IMR-90 (cell line): Measurements from ENCODE around the gene PPP1R9B. TPM values are rescaled to one million over a fixed set of nuclear protein-coding genes. Genes with fewer than 3 reads are reported as not detected.

Source experiments
- ATAC-seq: fragments of 200-7000 bp; cut with Tn5 transposase; 2 replicates; pipeline ENCODE4 v1.9.1; 2020; ENCODE audit warnings: low read depth, mild to moderate bottlenecking, moderate library complexity
- BruUV-seq: library from RNA; stranded (reverse); fragments of 400-500 nt; replicated peaks from 2 replicates; lab custom pipeline; 2021; lab: Mats Ljungman, UMichigan
- CTCF ChIA-PET: fragments of 300-600 bp; formaldehyde crosslinking; extraction: SDS; loops from one replicate; lab custom pipeline; 2021; ENCODE audit warnings: antibody characterized with exemption; lab: Yijun Ruan, JAX
- POLR2A ChIA-PET: fragments of 300-600 bp; sonication (Branson Sonifier 250); formaldehyde crosslinking; loops from one replicate; lab custom pipeline; 2022; ENCODE audit warnings: antibody characterized with exemption; ENCODE audit not compliant: unreplicated experiment; lab: Charles Lee
- DNase-seq: peaks from one replicate; pipeline ENCODE4 v3.0.0; 2013
- H2AFZ ChIP-seq: replicated peaks from 2 replicates; pipeline ENCODE3; 2013; ENCODE audit warnings: low read length, mild to moderate bottlenecking; ENCODE audit not compliant: poor library complexity
- H2AK5ac ChIP-seq: 2 replicates; pipeline ENCODE4 v1.6.1; 2013; ENCODE audit warnings: low read depth, low read length, inconsistent platforms
- H2AK9ac ChIP-seq: replicated peaks from 2 replicates; pipeline ENCODE3; 2013; ENCODE audit warnings: mild to moderate bottlenecking, low read depth, low read length, moderate library complexity; ENCODE audit not compliant: poor library complexity
- H2BK120ac ChIP-seq: 2 replicates; pipeline ENCODE4 v1.6.1; 2013; ENCODE audit warnings: low read depth, low read length, inconsistent platforms
- H2BK15ac ChIP-seq: 3 replicates; pipeline ENCODE4 v1.6.1; 2013; ENCODE audit warnings: low read depth, low read length, inconsistent platforms
- H2BK20ac ChIP-seq: 2 replicates; pipeline ENCODE4 v1.6.1; 2013; ENCODE audit warnings: low read depth, mild to moderate bottlenecking, inconsistent platforms, low read length, moderate library complexity
- H2BK5ac ChIP-seq: 2 replicates; pipeline ENCODE4 v1.6.1; 2013; ENCODE audit warnings: mild to moderate bottlenecking, low read depth, low read length, inconsistent platforms; ENCODE audit not compliant: poor library complexity, severe bottlenecking
- H3K14ac ChIP-seq: replicated peaks from 2 replicates; pipeline ENCODE4 v1.6.1; 2013; ENCODE audit warnings: low read depth, low read length, inconsistent platforms
- H3K18ac ChIP-seq: 2 replicates; pipeline ENCODE4 v1.6.1; 2013; ENCODE audit warnings: low read depth, low read length, control low read depth
- H3K23ac ChIP-seq: 2 replicates; pipeline ENCODE4 v1.6.1; 2013; ENCODE audit warnings: low read depth, low read length, inconsistent platforms
- H3K27ac ChIP-seq: 2 replicates; pipeline ENCODE4 v1.5.1; 2013; ENCODE audit warnings: mild to moderate bottlenecking, control low read depth, low read length; ENCODE audit not compliant: insufficient read depth
- H3K27me3 ChIP-seq: 2 replicates; pipeline ENCODE4 v1.6.1; 2013; ENCODE audit warnings: low read length; ENCODE audit not compliant: control insufficient read depth, insufficient read depth
- H3K36me3 ChIP-seq: 2 replicates; pipeline ENCODE4 v1.6.1; 2013; ENCODE audit warnings: low read length, mixed read lengths; ENCODE audit not compliant: control insufficient read depth, insufficient read depth
- H3K4ac ChIP-seq: 2 replicates; pipeline ENCODE4 v1.6.1; 2013; ENCODE audit warnings: low read depth, low read length, inconsistent platforms
- H3K4me1 ChIP-seq: 2 replicates; pipeline ENCODE4 v1.6.1; 2013; ENCODE audit warnings: low read length, mixed read lengths; ENCODE audit not compliant: control insufficient read depth, insufficient read depth
- H3K4me2 ChIP-seq: 2 replicates; pipeline ENCODE4 v1.6.1; 2013; ENCODE audit warnings: low read depth, mild to moderate bottlenecking, control low read depth, low read length, moderate library complexity
- H3K4me3 ChIP-seq: 2 replicates; pipeline ENCODE4 v1.5.1; 2013; ENCODE audit warnings: low read depth, mild to moderate bottlenecking, control low read depth, low read length, moderate library complexity; ENCODE audit not compliant: insufficient read depth
- H3K56ac ChIP-seq: 2 replicates; pipeline ENCODE4 v1.6.1; 2013; ENCODE audit warnings: low read length, inconsistent platforms; ENCODE audit not compliant: insufficient read depth; ENCODE audit errors: extremely low read depth
- H3K79me1 ChIP-seq, 2 experiments: 2 replicates each; pipeline ENCODE4 v1.6.1; 2013; ENCODE audit warnings: low read length in 2 of 2, inconsistent platforms in 1 of 2, low read depth in 1 of 2
- H3K9ac ChIP-seq: 2 replicates; pipeline ENCODE4 v1.6.1; 2013; ENCODE audit warnings: low read depth, low read length, control low read depth
- H3K9me1 ChIP-seq: 2 replicates; pipeline ENCODE4 v1.6.1; 2013; ENCODE audit warnings: low read length, inconsistent platforms; ENCODE audit not compliant: insufficient read depth
- H3K9me3 ChIP-seq: 2 replicates; pipeline ENCODE4 v1.6.1; 2013; ENCODE audit warnings: low read length; ENCODE audit not compliant: control insufficient read depth, insufficient read depth
- H4K20me1 ChIP-seq: 2 replicates; pipeline ENCODE4 v1.6.1; 2013; ENCODE audit warnings: low read length, inconsistent platforms; ENCODE audit not compliant: insufficient read depth
- H4K5ac ChIP-seq: 2 replicates; pipeline ENCODE4 v1.6.1; 2013; ENCODE audit warnings: mild to moderate bottlenecking, low read depth, low read length, control low read depth
- H4K8ac ChIP-seq, 2 experiments: 2 replicates each; pipeline ENCODE4 v1.6.1; 2013; ENCODE audit warnings: low read depth in 2 of 2, low read length in 2 of 2, control low read depth in 1 of 2, inconsistent platforms in 1 of 2
- H4K91ac ChIP-seq: 2 replicates; pipeline ENCODE4 v1.6.1; 2013; ENCODE audit warnings: low read depth, low read length, inconsistent platforms; ENCODE audit not compliant: insufficient read depth
- MAFK ChIP-seq: IDR thresholded peaks from 2 replicates; pipeline ENCODE4 v1.6.1; 2012; ENCODE audit warnings: low read depth, low read length, improper control_type of control experiment
- MAZ ChIP-seq: IDR thresholded peaks from 2 replicates; pipeline ENCODE4 v1.6.1; 2012; ENCODE audit warnings: low read depth, mild to moderate bottlenecking, low read length, improper control_type of control experiment, moderate library complexity, borderline replicate concordance
- RFX5 ChIP-seq: IDR thresholded peaks from 2 replicates; pipeline ENCODE4 v1.8.0; 2012; ENCODE audit warnings: low read depth, mild to moderate bottlenecking, low read length, moderate library complexity
- WGBS, 2 experiments: methylation state at CpG; one replicate each; pipeline versions ENCODE4 v1.1.5 to v1.1.7; 2013; ENCODE audit warnings: missing lambda C conversion rate in 2 of 2; ENCODE audit not compliant: insufficient read length in 1 of 2; ENCODE audit errors: extremely low coverage in 2 of 2; 5-methylcytosine and 5-hydroxymethylcytosine counted together
- dilution Hi-C: fragments of 300-500 bp; cut with HindIII; formaldehyde crosslinking; loops from one replicate; pipeline ENCODE4 v1.14.3; 2018; ENCODE audit warnings: low sequenced_read_pairs; ENCODE audit not compliant: unreplicated experiment
- in situ Hi-C: fragments of 300-500 bp; cut with MboI; formaldehyde crosslinking; loops from 3 replicates; pipeline ENCODE4 v1.14.3; 2019; ENCODE audit warnings: low sequenced_read_pairs, inconsistent platforms, mixed read lengths
- intact Hi-C: fragments of 100-400 bp; cut with micrococcal nuclease; formaldehyde crosslinking; loops from 2 replicates; pipeline ENCODE4 v1.10.0; 2022
- polyA plus RNA-seq, 3 experiments: library from polyadenylated mRNA; depleted of rRNA; stranded (reverse); fragments of >200 nt; gene quantifications; 2 replicates each; pipeline ENCODE4 v1.2.3, GENCODE V29; 2012; ENCODE audit warnings: low replicate concordance in 1 of 3
- total RNA-seq: library from RNA; depleted of rRNA; stranded (reverse); fragments of >200 nt; gene quantifications from 2 replicates; pipeline ENCODE4 v1.2.3, GENCODE V29; 2012
- TF ChIP-seq, protein P1 (sequence below): conservative IDR thresholded peaks from 2 replicates; pipeline ENCODE4 v1.5.1; 2012; ENCODE audit warnings: mild to moderate bottlenecking, low read depth, low read length, improper control_type of control experiment

The PPP1R9B gene
- total and polyA plus RNA-seq, 2 of the 4 experiments (the other 2 are of a cell fraction) = 23.0 to 28.0 TPM

DNA sequence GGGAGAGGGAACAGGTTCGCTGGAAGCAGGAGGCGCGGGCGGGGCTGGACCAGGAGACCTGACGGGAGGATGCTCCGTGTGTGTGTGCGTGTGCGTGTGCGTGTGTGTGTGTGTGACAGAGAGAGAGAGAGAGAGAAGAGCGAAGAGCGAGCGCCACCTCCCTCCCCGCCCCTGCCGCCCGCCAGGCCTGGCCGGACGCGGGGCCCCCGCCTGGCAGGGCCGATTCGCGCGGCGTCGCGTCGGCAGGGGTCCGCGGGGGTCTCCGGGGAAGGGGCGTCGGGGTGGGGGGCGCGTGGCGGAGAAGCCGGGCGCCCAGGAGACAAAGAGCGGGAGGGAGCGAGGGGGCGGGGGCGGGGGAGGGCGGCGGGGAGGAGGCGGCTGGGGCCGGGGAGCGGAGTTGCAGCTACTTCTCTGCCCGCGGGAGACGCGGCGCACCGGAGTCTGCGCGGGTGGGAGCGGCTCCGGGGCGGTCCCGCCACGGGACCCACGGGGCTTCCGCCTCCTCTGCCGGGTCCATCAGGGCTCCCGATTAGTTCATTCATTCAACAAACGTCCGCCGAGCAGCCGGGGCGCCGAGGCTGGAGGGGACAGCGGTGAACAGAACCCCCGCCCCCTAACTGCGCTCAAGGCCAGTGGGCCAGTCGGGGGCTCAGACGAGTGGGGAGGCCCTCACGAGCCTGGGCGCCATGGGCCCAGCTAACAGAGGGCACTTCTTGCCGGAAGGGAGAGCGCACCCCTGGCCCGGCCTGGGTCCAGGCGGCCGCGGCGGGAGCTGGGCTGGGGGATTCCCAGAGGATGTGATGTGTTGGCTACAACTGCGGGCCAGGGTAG is 20.5 kb downstream of the PPP1R9B start, which contains the start of gene SAMD14:
SAMD14 (minus strand) TSS at position 433 of the 831 bp plus-strand sequence. CDS start 5,201 bp downstream, outside the sequence.
- peak within 1 kb of the TSS; percentile 88; the same call in 1 of the 2 replicates for H3K14ac ChIP-seq
- intact Hi-C loops (no loop called here), dilution Hi-C loops (no loop called here), in situ Hi-C loops (no loop called here)
- CTCF ChIA-PET = interaction anchor here (0.9 kb wide), 1 partner anchor 10 kb away, joined by 3 read pairs; no protein-coding TSS in a partner anchor
- ATAC-seq (peak; percentile 68), DNase-seq (peak; percentile 57)
- peak within 1 kb of the TSS; percentile 5; the same call in 1 of the 2 replicates for H4K5ac ChIP-seq
- no peak within 1 kb of the TSS for H2BK20ac ChIP-seq
- peak within 1 kb of the TSS; percentile 93 for H2AFZ ChIP-seq
- H3K9ac ChIP-seq = peak within 1 kb of the TSS; percentile 68
- no peak within 1 kb of the TSS; the same call in 2 of the 3 replicates for H2BK15ac ChIP-seq
- H4K91ac ChIP-seq = peak within 1 kb of the TSS; percentile 85
- peak within 1 kb of the TSS; percentile 64 for H3K4me3 ChIP-seq
- BruUV-seq = no TSS peak
- H3K9me1 ChIP-seq = peaks cover 12% of the 10 kb centered on the region
- peak within 1 kb of the TSS; percentile 44; the same call in 1 of the 2 replicates for H3K27ac ChIP-seq
- H2BK5ac ChIP-seq = no peak within 1 kb of the TSS
- no peak within 1 kb of the TSS; the same call in 1 of the 2 replicates for H3K18ac ChIP-seq
- peak within 1 kb of the TSS; percentile 55; the same call in 1 of the 2 replicates for H2BK120ac ChIP-seq
- peak within 1 kb of the TSS; percentile 76 for H2AK5ac ChIP-seq
- no peaks in the 10 kb centered on the region for H3K9me3 ChIP-seq
- peaks cover 3 to 40% of the 10 kb centered on the region in 2 experiments; a peak in 3 of 4 replicates for H3K79me1 ChIP-seq
- POLR2A ChIA-PET = interaction anchor here (0.6 to 0.9 kb wide), 2 partner anchors 22 to 328 kb away, joined by 3 to 4 read pairs; no protein-coding TSS in a partner anchor
- peak within 1 kb of the TSS; percentile 15 to 96; a peak in 3 of 4 replicates for H4K8ac ChIP-seq
- H3K27me3 ChIP-seq = no peaks in the 10 kb centered on the region
- no peak for TF ChIP-seq MAFK
- TF ChIP-seq, protein P1, sequence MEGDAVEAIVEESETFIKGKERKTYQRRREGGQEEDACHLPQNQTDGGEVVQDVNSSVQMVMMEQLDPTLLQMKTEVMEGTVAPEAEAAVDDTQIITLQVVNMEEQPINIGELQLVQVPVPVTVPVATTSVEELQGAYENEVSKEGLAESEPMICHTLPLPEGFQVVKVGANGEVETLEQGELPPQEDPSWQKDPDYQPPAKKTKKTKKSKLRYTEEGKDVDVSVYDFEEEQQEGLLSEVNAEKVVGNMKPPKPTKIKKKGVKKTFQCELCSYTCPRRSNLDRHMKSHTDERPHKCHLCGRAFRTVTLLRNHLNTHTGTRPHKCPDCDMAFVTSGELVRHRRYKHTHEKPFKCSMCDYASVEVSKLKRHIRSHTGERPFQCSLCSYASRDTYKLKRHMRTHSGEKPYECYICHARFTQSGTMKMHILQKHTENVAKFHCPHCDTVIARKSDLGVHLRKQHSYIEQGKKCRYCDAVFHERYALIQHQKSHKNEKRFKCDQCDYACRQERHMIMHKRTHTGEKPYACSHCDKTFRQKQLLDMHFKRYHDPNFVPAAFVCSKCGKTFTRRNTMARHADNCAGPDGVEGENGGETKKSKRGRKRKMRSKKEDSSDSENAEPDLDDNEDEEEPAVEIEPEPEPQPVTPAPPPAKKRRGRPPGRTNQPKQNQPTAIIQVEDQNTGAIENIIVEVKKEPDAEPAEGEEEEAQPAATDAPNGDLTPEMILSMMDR = no peak
- TF ChIP-seq RFX5 = no peak
- peak; percentile 71; the same call in 1 of the 2 replicates for TF ChIP-seq MAZ
- peak within 1 kb of the TSS; percentile 92 for H3K4me2 ChIP-seq
- peaks cover 19% of the 10 kb centered on the region for H4K20me1 ChIP-seq
- H3K4ac ChIP-seq = peak within 1 kb of the TSS; percentile 55
- H2AK9ac ChIP-seq = peak within 1 kb of the TSS; percentile 99
- peak within 1 kb of the TSS; percentile 88; the same call in 1 of the 2 replicates for H3K23ac ChIP-seq
- peaks cover 9% of the 10 kb centered on the region; the same call in 1 of the 2 replicates for H3K36me3 ChIP-seq
- 8% methylated on average over 4 of the region's 84 CpGs; no CpG with 5 or more reads in 1 of the 2 experiments for WGBS, 2 experiments
- H3K4me1 ChIP-seq = peaks cover 20% of the 10 kb centered on the region
- peak within 1 kb of the TSS; percentile 28; the same call in 1 of the 2 replicates for H3K56ac ChIP-seq
